HG03378 (cell line): ENCODE results near the gene RAB37.

ENCODE experiments used
- ATAC-seq: cut with Tn5 transposase; IDR thresholded peaks from one replicate; pipeline ENCODE4 v1.9.1; 2021; ENCODE audit warnings: mild to moderate bottlenecking, moderate library complexity; ENCODE audit not compliant: unreplicated experiment

RAB37 gene

DNA sequence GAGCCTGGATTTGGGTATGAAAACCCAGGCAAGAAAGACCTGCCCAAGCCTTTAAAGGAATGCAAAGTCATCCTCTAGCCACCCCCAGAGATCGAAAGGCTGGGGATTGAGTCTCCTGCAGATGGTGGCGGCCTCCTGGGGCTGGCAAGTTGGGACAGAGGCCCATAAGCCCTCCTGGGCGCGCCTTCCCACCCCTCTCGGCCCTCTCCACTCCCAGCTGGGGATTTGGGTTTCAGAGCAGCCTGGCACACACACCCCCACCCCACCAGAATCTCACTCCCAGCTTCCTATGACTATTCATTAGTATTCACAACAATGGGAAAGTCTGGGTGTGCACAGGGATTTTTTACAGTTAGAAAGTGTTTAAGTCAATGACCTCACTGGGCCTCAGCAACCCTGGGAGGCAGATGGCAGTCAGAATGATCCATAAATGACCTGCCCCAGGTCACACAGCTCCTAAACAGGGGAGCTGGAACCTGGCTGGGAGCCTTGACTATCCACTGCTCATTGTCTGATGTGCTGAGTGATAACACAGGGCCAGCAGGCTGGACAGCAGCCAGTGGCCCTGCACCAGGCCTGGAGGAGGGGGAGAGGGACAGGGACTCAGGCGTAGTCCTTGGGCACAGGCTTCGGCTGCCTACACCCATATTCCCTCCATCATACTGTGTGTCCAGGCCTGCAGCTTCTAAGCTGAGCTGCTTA is 23.5 kb downstream of the RAB37 start:
- no peak for ATAC-seq

DNA sequence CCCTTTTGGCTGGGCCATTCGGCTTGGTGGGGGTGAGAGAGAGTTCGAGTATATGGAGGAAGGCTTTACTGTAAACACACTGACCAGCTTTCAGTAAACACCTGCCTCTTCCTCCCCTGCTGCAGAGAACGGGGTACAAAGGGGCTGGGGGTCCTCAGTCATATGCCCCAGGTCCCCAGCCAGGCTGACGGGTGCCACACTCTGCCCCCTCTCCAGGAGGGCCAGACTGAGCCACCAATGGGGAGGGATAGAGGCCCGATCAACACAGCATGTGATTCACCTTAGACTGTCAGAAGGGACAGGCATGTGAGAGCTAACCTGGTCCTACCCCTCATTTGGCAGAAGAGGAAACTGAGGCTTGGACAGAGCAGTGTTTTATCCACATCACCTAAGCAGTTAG is 24.4 kb downstream of the RAB37 start:
- no peak for ATAC-seq

DNA sequence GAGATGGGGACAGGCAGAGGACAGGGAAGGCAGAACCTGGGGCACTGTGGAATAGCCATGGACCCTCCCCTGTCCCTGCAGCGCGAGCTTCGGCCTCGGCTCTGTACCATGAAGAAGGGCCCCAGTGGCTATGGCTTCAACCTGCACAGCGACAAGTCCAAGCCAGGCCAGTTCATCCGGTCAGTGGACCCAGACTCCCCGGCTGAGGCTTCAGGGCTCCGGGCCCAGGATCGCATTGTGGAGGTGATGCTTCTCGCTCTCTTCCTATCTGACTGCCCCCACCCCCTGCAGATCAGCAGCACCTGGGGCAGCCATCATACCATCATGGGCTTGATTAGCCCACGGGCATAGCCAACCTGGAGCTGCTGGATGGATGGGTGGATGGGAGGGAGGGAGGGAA is 24.9 kb downstream of the RAB37 start:
- ATAC-seq, result no peak

DNA sequence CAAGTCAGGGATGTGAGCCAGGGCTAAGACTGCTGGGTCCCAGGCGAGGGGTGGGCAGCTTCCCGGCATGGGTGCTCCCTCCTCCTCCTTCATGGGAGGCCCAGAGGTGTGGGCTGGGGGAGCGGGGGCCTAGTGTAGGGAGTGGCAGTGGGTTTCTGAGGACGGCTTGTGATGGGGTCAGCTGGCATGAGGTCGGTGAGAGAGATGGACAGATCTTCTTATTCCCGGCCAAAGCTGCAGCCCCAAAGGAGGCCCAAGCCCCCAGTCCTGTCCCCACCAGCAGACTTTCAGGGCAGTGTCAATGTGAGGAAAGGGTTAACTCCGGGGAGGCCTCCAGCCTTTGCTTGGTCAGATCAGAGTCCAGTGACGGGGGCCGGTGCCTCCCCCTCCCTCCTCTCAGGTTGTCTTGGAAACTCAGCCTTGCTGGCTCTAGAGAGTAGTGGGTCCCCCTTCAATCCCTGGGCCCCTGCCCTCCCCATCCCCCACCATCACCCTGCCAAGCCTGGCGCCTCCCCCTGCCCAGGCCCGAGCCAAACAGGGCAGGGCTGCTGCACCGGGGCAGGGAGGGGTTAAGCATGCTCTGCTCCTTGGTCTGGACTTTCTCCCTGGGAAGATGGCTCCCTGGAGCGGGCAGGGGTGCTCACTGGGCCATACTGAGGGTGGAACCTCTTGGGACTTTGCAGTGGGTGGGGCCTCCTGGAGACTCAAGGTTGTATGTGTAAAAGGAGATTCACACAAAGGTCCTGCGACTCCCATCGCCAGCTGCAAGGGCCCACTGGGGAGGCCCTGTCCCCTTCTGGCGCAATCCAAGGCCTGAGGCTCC is 26.7 kb downstream of the RAB37 start:
- no peak for ATAC-seq

DNA sequence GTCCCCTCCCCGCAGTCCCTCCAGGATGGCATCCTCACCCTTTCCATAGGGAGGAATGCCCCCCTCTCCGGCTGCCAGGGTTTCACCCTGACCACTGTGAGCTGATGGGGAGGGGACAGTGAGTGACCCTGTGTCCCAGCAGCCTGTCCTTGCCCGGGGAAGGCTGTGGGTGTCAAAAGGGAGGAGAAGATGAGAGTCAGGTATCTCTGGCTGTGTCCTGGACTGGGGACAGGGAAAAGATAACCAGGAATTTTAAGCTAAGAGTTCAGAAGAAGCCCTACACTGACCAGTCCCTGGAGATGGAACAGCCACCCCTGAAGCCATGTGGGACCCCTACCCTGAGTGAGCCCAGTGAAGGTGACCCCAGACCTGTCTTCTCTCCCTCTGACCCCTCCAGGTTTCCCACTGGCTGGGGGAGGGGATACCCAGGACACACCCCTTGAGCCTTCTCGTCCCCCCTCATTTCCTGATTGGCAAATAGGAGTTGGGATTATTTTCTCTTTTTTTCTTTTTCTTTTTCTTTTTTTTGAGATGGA is 27.8 kb downstream of the RAB37 start:
- no peak for ATAC-seq

DNA sequence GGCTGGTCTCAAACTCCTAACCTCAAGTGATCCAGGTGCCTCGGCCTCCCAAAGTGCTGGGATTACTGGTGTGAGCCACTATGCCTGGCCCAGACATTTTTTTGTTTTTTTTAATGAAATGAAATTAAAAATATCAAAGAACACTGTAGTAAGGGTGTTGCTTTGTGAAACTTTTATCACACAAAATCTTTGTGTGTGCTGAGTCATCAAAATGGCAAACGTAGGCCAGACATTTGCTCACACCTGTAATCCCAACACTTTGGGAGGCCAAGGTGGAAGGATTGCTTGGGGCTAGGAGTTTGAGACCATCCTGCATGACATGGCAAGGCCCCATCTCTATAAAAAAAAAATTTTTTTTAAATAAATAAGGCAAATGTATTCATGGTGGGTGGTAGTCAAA is 29.4 kb downstream of the RAB37 start:
- no peak for ATAC-seq

DNA sequence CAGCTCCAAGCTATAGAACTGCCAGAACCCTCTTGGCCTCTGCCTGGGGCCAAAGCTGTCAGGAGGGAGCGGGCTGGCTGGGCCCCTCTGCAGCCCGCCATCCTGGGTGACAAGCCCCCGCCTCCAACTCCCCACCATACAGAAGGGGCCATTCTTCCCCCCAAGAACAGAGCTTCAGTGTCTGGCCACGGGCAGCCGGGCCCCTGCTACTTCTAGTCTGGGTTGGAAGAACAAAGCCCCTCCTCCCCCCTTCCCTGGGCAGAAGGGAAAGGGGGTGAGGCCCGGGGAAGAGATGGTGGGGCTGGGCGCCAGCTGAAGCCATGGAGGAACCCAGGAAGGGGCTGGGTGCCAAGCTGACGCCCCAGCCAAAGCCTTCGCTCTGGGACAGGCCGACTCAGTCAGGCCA is 30.1 kb downstream of the RAB37 start:
- ATAC-seq, result no peak

DNA sequence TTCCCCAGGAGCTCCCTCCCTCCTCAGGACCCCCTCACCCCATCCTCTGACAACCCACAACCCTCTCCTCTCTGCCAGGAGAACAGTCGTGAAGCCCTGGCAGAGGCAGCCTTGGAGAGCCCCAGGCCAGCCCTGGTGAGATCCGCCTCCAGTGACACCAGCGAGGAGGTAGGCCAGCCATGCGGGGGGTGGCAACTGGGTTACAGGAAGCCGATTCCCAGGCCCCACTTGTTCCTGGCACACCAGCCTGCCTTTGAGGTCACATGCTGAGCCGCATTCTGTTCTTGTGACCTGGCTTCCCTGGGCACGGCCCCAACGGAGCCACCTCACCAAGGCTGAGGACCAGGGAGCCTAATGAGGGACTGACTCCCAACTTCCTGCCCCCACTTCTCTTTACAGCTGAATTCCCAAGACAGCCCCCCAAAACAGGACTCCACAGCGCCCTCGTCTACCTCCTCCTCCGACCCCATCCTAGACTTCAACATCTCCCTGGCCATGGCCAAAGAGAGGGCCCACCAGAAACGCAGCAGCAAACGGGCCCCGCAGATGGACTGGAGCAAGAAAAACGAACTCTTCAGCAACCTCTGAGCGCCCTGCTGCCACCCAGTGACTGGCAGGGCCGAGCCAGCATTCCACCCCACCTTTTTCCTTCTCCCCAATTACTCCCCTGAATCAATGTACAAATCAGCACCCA is 31.2 kb downstream of the RAB37 start:
- no peak for ATAC-seq

DNA sequence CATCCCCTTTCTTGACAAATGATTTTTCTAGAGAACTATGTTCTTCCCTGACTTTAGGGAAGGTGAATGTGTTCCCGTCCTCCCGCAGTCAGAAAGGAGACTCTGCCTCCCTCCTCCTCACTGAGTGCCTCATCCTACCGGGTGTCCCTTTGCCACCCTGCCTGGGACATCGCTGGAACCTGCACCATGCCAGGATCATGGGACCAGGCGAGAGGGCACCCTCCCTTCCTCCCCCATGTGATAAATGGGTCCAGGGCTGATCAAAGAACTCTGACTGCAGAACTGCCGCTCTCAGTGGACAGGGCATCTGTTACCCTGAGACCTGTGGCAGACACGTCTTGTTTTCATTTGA is 31.7 kb downstream of the RAB37 start:
- ATAC-seq, result no peak

DNA sequence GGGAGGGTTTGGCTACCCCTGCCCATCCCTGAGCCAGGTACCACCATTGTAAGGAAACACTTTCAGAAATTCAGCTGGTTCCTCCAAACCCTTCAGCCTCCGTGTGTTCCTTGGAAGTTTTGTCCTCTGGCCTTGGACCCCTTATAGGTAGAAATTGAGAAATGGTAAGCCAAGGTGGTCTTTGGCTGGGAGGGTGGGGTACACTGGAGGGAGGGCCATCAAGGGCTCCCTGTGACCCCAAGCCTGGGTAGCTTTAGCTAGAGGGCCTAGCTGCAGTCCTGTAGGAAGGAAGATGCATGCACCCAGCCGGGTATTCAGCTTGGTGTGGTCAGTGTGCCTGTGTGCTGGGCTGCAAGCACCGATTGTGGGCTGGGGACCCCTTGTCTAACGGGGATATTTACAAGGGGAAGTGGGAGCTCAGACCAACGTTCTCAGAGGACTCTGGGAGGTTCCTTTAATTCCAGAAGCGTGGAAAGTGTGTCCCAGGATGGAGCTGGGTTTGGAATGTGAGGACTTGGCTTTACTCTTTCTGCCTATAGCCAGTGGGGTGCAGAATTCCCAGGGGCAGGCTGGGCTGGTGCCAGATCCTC is 32.3 kb downstream of the RAB37 start:
- no peak for ATAC-seq

DNA sequence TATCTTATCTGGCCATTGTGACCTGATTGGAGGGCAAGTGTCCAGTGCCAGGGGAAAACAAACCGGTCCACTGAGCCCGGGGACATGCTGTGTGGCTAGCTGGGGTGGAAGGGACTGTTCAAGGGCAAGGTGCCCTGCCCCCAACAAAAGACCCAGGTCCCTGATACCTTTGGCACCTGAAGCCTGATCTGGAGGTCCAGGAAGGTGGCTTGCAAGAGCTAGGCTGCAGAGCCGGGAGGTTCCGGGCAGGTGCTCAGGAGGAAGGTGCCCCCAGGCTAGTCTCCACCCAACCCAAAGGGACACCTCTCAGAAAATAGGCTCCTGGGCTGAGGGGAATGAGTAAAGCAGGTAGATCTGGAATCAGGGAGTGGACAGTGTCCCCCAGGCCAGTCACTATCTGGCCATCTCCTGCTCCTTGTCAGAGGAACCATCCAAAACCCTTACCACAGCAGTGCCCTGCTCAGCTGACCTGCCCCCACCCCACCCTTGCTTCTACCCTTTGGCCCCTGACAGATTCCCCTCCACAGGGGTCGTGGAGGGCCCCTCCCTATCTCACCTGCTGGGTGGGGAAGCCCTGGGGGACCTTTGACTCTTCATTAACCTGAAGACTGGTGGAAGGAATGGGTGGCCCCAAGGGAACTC is 32.9 kb downstream of the RAB37 start:
- no peak for ATAC-seq

DNA sequence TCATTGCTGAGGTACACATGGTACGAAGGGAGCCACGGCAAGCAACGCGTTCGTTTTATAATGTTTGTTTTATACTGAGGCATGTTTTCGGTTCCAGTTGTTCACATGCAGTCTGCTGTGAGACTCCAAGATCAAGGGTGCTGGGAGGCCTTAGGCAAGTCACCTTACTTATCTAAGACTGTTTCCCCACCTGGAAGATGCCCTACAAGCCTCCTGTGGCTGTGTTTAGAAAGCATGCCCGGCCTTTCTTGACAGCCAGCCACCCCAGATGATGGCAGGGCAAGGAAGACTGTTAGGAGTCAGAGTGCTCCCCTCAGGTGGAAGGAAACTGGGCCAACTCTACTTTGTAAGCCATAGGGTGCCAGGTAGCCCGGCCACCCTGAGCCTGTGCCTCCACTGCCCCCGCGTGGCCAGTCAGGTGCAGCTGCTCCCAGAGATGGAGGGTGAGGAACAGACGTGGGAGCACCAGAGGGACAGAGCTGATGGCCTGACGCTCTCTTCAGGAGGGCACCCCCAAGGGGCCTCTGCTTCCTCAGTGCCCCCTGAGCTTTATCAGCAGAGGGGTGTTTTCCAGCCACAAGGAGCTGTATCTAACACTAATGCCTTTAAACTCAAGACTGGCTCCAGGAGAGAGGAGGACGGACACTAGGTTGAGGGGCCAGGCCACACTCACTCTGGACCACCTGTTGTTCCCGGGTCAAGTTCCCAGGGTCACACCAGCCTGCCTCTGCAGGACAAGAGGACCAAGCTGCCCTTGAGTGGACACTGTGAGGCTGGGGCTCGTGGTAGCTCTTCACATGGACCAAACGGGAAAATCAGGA is 33.7 kb downstream of the RAB37 start:
- ATAC-seq, result no peak

DNA sequence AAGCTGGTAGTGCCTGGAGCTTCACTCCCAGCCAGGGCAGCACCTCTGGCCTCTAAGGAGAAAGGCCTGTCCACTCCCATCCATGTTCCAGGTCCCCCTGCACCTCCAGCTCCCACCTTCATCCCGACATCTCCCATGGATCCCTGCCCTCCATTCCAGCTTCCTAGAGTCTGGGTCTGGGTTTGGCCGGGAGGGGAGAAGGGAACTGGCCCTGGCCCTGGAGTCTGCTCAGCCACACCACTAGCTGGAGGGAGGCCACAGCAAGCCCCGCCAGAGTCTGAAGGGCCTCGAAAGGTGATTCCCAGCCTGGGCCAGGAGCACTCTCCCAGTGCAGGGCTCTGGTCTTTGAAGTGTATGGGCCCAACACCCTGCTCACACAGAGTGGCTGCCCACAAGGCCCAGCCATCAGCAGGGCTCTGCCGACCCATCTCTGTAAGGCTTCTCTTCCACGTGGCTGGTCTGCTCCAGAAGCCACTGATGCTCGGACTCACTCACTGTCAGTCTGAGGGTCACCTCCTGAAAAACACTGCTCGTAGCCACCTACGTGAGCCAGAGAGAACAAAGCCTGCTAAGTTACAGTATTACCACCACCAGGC is 34.4 kb downstream of the RAB37 start:
- no peak for ATAC-seq

DNA sequence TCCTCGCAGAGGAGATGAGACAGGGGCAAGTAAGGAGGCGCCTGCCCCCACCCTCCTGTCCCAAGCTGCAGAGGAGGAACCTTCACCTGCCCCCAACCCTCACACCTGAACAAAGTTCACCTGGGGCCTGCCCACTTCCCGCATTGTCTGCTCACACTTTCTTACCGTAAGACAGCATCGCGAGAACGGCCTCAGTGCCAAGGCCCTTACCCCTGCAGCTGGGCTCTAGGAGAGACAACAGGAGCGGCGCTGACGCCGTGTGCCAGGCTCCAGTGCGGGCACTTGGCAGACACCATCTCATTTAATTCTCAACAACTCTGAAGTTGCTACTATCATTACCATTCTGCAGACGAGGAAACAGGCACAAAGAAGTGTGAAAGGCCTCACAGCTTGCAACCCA is 35.0 kb downstream of the RAB37 start:
- no peak for ATAC-seq

DNA sequence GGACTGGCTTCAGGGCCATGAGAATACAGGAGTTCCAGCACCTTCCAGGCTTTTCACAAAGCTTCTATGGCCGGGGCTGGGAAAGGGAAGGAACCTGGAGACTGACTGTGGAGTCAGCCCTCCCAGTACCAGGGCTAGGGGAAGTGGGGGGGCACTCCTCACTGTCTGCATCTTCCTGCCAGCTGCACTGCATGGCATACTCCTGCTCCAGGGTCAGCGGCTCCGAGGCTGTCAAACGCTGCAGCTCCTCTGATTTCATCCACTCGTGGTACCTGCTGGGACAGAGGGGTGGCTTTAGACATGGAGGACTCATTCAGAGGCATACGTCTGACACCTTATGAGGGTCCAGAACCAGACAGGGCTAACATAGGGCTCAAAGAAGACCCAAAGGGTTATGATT is 36.4 kb downstream of the RAB37 start:
- ATAC-seq, result no peak

DNA sequence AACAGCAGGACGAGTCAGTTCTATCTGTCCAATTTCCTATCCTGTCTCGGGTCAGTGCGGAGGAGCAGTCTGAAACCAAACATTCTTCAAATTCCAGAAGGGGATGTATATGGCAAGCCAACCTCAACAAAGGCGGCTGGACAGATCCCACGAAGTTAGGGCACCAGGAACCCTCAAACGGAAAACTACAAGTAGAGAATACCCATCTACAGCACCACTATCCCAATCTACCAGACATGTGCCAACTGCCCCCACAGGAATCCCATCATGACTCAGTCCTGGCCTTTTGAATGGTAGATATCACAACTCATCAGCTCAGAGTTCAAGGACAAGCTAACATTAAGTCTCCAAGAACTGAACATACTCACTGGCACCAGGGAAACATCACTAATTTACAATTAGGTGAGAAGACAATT is 36.8 kb downstream of the RAB37 start:
- ATAC-seq, result no peak

DNA sequence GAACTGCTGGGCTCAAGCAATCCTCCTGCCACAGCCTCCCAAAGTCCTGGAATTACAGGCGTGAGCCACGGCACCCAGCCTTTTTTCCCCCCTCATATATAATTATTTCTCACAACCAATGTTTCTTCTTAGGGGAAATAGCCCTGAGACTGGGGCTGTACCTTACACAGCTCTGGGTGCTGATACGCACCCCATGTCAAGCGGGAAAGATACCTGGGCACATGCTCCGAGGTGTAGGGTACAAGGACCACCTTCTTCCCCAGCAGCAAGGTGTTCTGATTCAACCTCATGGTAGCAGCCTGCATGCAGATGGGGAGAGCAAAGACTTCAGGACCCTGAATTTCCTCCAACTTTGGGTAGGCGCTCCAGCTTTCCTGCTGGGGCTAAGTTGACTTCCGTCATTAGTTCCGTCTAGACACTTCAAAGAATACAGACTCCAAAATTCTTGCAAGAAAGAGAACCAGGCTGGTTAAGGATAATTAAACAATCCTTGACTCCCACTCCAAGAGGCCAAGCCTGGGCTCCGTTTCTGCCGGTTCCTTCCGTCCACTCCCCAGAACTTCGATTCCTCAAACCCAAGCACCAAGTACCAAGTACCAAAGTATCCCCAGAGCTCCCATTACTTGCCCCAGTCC is 38.5 kb downstream of the RAB37 start:
- no peak for ATAC-seq

DNA sequence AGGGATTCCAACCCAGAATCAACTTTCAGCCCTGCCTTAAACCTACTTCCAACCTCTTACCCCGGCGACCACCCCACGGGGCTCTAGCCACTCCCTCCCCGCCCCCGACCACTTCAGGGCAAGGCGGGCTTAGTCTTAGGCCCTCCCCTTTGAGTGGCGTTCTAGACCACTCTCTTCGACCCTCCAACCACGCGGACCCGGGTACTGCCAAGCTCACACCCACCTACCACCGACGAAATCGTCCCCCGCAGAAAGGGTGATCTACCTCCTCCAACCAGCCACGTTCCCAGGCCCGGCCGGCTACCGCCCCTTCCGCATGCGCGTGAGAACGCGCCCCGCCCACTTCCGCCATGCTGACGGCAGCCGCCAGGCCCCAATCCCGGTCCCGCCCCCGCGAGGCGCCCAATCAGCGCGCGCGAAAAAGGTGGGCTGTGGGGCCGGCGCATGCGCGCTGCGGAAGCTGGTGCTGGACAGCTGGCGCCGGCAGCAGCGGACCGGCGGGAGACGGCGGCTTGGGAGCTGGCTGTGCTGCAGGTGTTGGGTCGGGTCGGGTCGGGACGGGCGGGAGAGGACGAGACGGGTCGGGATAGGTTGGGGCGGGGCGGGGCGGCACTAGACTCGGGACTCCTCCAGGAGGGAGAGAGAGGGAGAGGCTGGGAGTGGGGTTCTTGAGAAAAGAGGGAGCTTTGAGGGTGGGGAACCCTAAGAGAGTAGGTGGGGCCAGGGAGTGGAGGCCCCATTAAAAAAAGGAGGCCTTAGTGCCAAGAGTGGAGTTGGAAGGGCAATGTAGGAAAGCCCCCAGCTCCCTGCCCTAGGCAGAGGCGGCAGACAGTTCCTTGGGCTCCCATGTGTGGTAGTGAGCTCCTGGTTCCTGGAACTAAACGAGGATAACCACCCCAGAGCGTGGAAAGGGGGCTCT is 39.2 kb downstream of the RAB37 start, which contains the start of gene NAT9:
Gene NAT9 (minus strand): TSS at position 302 of the 919 bp plus-strand sequence. CDS start 647 bp downstream, outside the sequence.
- peak; percentile 43 for ATAC-seq
